Hepatocyte (in vitro differentiated cells): Measurements from ENCODE around the gene REELD1. TPM values are rescaled to one million over a fixed set of nuclear protein-coding genes. Genes with fewer than 3 reads are reported as not detected.

Experiments used
- DNase-seq: peaks from one replicate; pipeline ENCODE4 v3.0.0-alpha.2; 2016; ENCODE audit warnings: low spot score
- H2AFZ ChIP-seq: fragments of 200-600 bp; sonication (generic); 2 replicates; pipeline ENCODE4 v1.6.0; 2016; ENCODE audit warnings: antibody characterized with exemption, mild to moderate bottlenecking
- H3K27ac ChIP-seq: fragments of 200-600 bp; sonication (generic); 2 replicates; pipeline ENCODE4 v1.5.1; 2016; ENCODE audit warnings: mild to moderate bottlenecking
- H3K27me3 ChIP-seq: fragments of 200-600 bp; sonication (generic); 2 replicates; pipeline ENCODE4 v1.6.1; 2016
- H3K36me3 ChIP-seq: fragments of 200-600 bp; sonication (generic); replicated peaks from 2 replicates; pipeline ENCODE4 v1.5.1; 2016; ENCODE audit warnings: low read depth; ENCODE audit not compliant: insufficient read depth
- H3K4me1 ChIP-seq: fragments of 200-600 bp; sonication (generic); 2 replicates; pipeline ENCODE4 v1.5.1; 2016; ENCODE audit warnings: mild to moderate bottlenecking, moderate library complexity; ENCODE audit not compliant: insufficient read depth
- H3K4me2 ChIP-seq: fragments of 200-600 bp; sonication (generic); 2 replicates; pipeline ENCODE4 v1.6.0; 2016
- H3K4me3 ChIP-seq: fragments of 200-600 bp; sonication (generic); 2 replicates; pipeline ENCODE4 v1.5.1; 2016; ENCODE audit warnings: mild to moderate bottlenecking
- H3K79me2 ChIP-seq: fragments of 200-600 bp; sonication (generic); 2 replicates; pipeline ENCODE4 v1.6.0; 2017; ENCODE audit warnings: mild to moderate bottlenecking
- H3K9me2 ChIP-seq: fragments of 200-600 bp; sonication (generic); replicated peaks from 2 replicates; pipeline ENCODE4 v1.6.0; 2017; ENCODE audit warnings: mild to moderate bottlenecking; ENCODE audit not compliant: insufficient read depth
- H3K9me3 ChIP-seq: fragments of 200-600 bp; sonication (generic); 2 replicates; pipeline ENCODE4 v1.5.1; 2016; ENCODE audit warnings: low read depth, mild to moderate bottlenecking
- H4K20me1 ChIP-seq: fragments of 200-600 bp; sonication (generic); 2 replicates; pipeline ENCODE4 v1.6.0; 2016; ENCODE audit warnings: mild to moderate bottlenecking; ENCODE audit not compliant: insufficient read depth, poor library complexity, severe bottlenecking
- CTCF ChIP-seq: fragments of 200-600 bp; sonication (generic); IDR thresholded peaks from 2 replicates; pipeline ENCODE4 v1.5.1; 2016; ENCODE audit warnings: antibody characterized with exemption, mild to moderate bottlenecking; ENCODE audit not compliant: poor library complexity
- EZH2 ChIP-seq: fragments of 200-600 bp; sonication (generic); IDR thresholded peaks from 2 replicates; pipeline ENCODE4 v1.6.1; 2016; ENCODE audit warnings: antibody characterized with exemption, mild to moderate bottlenecking, borderline replicate concordance
- EZH2phosphoT487 ChIP-seq: fragments of 200-600 bp; sonication (generic); IDR thresholded peaks from one replicate; pipeline ENCODE4 v1.6.1; 2018; ENCODE audit warnings: antibody characterized with exemption, mild to moderate bottlenecking, low read depth, moderate library complexity; ENCODE audit not compliant: unreplicated experiment, severe bottlenecking
- WGBS: methylation state at CpG from one replicate; pipeline ENCODE4 v1.1.6; 2016; ENCODE audit warnings: low lambda C conversion rate; ENCODE audit errors: missing lambda C conversion rate; 5-methylcytosine and 5-hydroxymethylcytosine counted together
- polyA plus RNA-seq: library from polyadenylated mRNA; unstranded; fragments of >200 nt; fragmentation: Nextera tagmentation; extraction: Ambion mirVana; gene quantifications from 2 replicates; pipeline ENCODE4 v1.2.1, GENCODE V29; 2016
- total RNA-seq: library from RNA; depleted of rRNA; stranded (reverse); fragments of >200 nt; gene quantifications from 2 replicates; pipeline ENCODE4 v1.2.3, GENCODE V29; 2014

Gene REELD1
- total and polyA plus RNA-seq, 2 experiments from 2014 or later, result not detected

GRCh38 chr4:146243141-146243882, 29.0 kb downstream of the REELD1 start:
- Histone ChIP-seq H4K20me1 (no peaks in the 10 kb centered on the region), H3K27ac (no peak overlapping the region), H2AFZ (no peak overlapping the region), H3K36me3 (no peaks in the 10 kb centered on the region), H3K4me3 (no peak overlapping the region), H3K9me3 (no peaks in the 10 kb centered on the region), H3K4me1 (peaks cover 6% of the 10 kb centered on the region), H3K4me2 (no peak overlapping the region), H3K9me2 (no peaks in the 10 kb centered on the region), H3K27me3 (no peaks in the 10 kb centered on the region), H3K79me2 (no peaks in the 10 kb centered on the region)
- TF ChIP-seq EZH2 (no peak), CTCF (peak; percentile 29), EZH2phosphoT487 (no peak)
- WGBS, result 75% methylated on average over 24 of the region's 24 CpGs
- no peak for DNase-seq

- no peak overlapping the region for H3K4me3 ChIP-seq
- H3K27ac ChIP-seq, result no peak overlapping the region
- H3K4me1 ChIP-seq, result peaks cover 6% of the 10 kb centered on the region
- H2AFZ ChIP-seq, result no peak overlapping the region
- no peaks in the 10 kb centered on the region for H3K9me3 ChIP-seq
- H3K9me2 ChIP-seq, result no peaks in the 10 kb centered on the region
- H3K36me3 ChIP-seq, result no peaks in the 10 kb centered on the region
- WGBS, result 90% methylated on average over 17 of the region's 17 CpGs
- DNase-seq, result no peak
- no peaks in the 10 kb centered on the region for H3K27me3 ChIP-seq
- no peak for TF ChIP-seq EZH2
- no peak for TF ChIP-seq CTCF
- TF ChIP-seq EZH2phosphoT487, result no peak
- no peaks in the 10 kb centered on the region for H4K20me1 ChIP-seq
- no peaks in the 10 kb centered on the region for H3K79me2 ChIP-seq
- H3K4me2 ChIP-seq, result no peak overlapping the region
Observed at GRCh38 chr4:146243883-146244277, 29.5 kb downstream of the REELD1 start.

GRCh38 chr4:146244496-146244895, 30.2 kb downstream of the REELD1 start:
- 90% methylated on average over 9 of the region's 9 CpGs for WGBS
- H3K27me3 ChIP-seq, result no peaks in the 10 kb centered on the region

More at GRCh38 chr4:146244496-146244895, 30.2 kb downstream of the REELD1 start:
- H3K79me2 ChIP-seq, result no peaks in the 10 kb centered on the region
- H3K4me3 ChIP-seq, result no peak overlapping the region
- no peak overlapping the region for H2AFZ ChIP-seq
- no peak overlapping the region for H3K4me2 ChIP-seq
- no peaks in the 10 kb centered on the region for H4K20me1 ChIP-seq
- H3K27ac ChIP-seq, result no peak overlapping the region
- peaks cover 6% of the 10 kb centered on the region for H3K4me1 ChIP-seq
- no peak for DNase-seq
- TF ChIP-seq EZH2phosphoT487, result no peak
- TF ChIP-seq EZH2, result no peak
- TF ChIP-seq CTCF, result no peak
- H3K9me3 ChIP-seq, result no peaks in the 10 kb centered on the region
- no peaks in the 10 kb centered on the region for H3K9me2 ChIP-seq
- no peaks in the 10 kb centered on the region for H3K36me3 ChIP-seq
